Activated T-cell treated with anti-CD3 and anti-CD28 coated beads for 4 hours (primary cell): Measurements from ENCODE around the gene CDA.
"Not testable (repeated sequence)": the region's sequence is repeated elsewhere in the genome, so short reads cannot be mapped to it uniquely, and the experiment has no call there.

Experiments
- DNase-seq: peaks from one replicate; pipeline ENCODE4 v3.0.0-alpha.2; 2020

CDA gene

DNA sequence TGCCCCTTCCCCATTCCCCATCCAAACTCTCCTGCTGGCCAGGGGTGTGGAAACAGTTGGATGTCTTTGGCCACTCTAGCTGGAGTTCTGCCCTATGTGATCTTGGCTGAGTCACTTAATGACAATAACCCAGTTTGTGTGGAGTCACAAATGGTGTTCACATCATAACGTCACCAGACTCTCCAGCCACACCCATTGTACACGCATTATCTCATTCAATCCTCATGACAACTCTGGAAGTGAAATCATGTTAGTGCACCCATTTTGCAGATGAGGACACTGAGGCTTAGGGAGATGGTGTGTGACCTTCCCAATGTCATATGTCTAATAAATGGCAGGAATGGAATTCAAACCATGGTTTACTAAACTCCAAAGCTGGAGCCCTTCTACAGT, 1.2 kb upstream of the CDA start:
- no peak for DNase-seq

- DNase-seq: no peak
Observed at GRCh38 chr1:20589331-20590278, 708 bp downstream of the CDA start.

DNA sequence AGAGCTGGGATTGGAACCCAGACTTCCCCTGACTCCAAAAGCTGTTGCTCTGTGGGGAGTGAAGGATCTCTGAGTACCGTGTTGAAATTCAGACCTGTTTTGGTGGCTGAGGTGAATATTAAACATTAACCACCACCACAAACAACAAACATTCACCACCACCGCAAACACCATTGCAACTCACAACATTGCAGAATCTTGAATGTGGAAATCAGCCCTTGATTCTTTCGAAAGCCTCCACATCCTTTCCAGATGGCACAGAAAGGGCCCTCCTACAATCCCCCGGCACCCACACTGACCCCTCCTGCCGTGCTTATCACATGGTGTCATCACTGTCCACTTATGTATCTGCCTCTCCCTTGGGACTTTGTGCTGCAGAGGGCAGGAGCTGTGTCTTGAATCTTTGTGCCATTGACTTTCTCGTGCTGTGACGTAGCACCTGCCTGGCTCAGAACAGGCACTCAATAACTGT, 1.4 kb downstream of the CDA start:
- no peak for DNase-seq

DNA sequence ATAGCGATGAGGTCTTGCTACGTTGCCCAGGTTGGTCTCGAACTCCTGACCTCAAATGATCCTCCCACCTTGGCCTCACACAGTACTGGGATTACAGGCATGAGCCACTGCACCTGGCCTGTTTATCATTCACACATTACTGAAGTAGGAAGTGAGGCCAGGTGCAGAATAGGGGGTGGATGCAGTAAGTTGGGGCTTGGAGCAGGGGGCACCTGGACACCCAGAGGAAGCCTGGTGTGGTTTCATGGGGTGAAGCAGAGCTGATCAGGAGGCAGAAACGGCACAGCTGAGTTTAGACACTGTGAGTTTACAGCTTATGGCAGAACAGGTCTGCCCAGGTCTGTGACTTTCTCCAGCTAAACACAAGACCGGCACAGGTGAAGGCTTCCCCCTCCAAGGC, 4.9 kb downstream of the CDA start:
- DNase-seq: no peak

DNA sequence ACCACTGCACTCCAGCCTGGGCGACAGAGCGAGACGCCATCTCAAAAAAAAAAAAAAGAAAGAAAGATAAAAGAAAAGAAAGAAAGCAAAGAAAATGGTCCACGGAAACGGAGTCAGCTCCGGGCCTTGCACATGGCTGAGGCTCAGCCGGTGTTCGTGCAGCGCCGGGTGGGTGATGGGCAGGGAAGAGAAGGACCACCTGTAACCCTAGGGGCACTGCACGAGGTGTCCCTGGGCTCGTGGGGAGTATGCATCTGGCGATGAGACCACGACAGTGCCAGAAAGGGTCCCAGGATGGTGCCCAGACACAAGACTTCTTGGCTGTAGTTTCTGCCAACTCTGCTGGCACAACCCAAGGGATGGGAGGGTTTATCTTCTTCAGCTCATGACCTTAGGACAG, 5.8 kb downstream of the CDA start:
- no peak for DNase-seq

DNA sequence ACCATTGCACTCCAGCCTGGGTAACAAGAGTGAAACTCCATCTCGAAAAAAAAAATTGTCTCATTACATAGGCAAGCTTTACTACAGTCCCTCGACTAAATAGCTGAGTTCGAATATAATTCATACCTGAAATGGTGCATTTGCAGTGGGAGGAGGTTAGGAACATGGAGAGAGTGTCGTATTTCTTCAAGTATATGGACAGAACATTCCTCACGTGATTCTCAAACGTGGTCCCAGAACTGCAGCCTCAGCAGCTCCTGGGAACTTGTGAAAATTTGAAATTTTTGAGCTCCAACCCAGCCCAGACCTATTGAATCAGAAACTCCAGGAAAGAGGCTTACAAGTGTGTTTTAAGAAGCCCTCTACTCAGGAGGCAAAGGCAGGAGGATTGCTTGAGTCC, 7.2 kb downstream of the CDA start:
- DNase-seq: no peak

DNA sequence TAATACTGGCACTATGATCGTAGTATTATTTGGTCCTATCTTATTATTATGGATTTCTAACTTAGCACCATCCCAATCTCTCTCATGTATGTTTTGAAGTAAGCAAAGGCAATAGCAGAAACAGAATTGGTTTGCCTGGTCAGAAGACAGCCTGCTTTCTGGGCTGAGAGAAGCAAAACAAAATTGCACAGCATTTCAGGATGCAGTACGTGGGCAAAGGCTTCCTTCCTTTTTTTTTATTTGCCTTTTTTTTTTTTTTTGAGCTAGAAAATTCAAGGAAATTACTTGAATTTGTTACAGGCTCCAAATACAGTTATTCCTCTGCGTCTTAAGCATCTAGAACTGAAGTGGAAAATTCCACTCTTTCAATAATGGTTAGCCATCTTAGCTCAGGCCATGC, 8.8 kb downstream of the CDA start:
- no peak for DNase-seq

GRCh38 chr1:20600156-20600555, 11.3 kb downstream of the CDA start:
- DNase-seq: no peak

DNA sequence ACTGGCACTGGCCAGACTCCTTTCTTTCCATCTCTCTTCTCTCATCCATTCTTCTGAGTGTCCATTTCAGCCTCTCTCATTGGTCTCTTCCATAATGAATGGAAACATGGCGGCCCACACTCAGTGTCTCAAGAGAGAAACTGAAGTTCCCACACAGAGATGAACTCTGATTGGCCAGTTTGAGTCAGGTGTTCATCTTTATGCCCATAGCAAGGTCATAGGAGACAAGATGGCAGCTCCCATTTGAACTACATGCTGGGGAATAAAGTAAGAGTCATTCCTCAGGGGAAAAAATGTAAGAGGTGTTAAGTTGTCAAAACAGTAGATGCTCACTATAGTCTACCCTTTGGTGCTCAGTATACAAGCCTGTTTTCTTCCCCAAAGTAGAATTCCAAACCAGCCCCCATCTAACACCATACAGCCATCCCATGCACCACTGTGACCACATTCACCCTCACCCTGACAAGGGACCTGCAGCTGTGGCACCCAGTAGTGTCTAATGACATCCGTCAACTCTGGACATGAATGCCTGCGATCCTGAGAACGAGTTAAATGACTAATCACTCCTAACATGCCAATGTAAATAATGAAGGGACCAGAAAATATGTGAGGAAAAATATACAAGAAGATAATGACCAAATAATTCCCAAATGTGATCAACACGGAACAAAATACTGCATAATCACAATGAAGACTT, 12.4 kb downstream of the CDA start:
- no peak for DNase-seq

- no peak for DNase-seq
Observed at GRCh38 chr1:20602851-20603450, 14.1 kb downstream of the CDA start.

- no peak for DNase-seq
Observed at GRCh38 chr1:20603504-20604464, 14.9 kb downstream of the CDA start.

DNA sequence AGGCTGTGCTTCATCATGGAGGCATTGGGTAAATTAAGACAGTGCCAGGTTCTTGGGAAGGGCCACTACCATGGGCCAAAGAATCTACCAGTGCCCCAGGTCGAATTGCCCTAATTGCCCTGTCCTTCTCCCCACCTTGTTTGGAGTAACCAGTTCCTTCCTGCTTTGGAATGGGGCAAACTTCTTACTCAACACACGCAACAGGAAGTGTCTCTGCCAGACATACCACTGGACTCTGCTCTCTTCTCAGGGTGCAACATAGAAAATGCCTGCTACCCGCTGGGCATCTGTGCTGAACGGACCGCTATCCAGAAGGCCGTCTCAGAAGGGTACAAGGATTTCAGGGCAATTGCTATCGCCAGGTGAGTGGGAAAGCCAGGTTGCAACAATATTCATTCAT, 15.8 kb downstream of the CDA start:
- no peak for DNase-seq

DNA sequence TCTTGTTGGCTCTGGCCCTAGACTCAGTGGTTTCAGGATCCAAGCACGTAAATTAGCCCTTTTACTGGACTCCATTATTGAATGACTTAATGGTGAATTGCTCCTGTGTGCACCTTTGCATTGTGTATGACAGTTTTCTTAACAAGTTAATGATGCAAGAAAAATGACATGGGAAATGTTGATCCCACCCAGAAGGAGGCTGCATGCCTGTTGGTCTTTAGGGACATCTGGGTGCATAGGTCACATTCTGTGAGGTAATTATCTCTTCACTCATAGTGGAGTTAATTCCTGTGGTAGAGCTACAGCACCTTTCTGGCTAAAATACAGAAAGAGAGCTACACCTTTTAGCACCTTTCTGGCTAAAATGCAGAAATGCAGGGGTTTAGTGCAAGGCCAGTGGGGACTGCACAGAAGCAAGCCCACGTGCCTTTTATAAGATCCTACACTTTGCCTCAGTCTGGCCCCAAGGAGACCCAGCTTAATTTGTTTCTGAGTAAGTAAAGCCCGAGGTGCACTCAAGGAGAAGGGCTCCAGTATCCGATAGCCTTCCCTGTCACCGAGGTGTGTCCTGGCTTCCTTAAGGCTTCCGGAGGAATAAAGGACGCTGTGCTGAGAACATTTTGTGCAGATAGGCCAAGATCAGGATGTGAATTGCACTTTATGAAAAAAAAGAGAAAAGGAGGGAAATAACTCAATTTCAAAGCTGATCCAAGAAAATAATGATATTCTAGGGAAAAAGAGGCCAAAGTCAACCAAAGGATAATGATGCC, 18.1 kb downstream of the CDA start:
- DNase-seq: not testable (repeated sequence)

DNA sequence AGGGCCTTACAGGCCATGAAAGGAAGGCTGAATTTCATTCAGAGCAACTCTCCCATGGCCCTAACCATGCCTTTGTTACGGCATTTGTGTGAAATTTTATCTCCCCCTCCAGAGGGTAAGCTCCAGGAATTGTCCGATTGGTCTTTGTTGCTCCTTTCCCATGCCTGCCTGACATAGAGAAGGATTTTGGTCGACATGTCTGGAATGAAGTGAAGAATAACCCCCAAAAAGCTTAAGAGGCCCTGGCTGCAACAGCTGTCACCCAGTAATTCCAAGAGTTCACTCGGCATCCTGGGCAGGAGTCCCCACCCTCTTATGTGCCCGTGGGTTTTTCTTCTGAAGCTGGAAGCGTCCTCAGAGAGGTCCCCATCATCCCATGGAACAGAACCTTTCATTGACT, 20.6 kb downstream of the CDA start:
- DNase-seq: no peak

- no peak for DNase-seq
Observed at GRCh38 chr1:20610970-20611369, 22.1 kb downstream of the CDA start.

GRCh38 chr1:20611652-20612051, 22.8 kb downstream of the CDA start:
- no peak for DNase-seq

DNA sequence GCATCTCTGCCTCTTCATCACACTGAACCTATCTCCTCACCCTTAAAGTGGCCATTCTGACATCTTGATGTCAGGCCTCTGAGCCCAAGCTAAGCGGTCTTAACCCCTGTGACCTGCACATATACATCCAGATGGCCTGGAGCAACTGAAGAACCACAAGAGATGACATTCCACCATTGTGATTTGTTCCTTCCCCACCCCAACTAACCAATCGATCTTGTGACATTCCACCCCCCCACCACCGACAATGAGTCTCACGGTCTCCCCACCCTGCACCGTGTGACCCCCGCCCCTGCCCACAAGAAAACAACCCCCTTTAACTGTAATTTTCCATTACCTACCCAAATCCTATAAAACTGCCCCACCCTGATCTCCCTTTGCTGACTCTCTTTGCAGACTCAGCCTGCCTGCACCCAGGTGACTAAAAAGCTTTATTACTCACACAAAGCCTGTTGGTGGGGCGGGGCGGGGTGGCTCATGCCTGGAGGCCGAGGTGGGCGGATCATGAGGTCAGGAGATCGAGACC, 23.4 kb downstream of the CDA start:
- DNase-seq: no peak

- DNase-seq: no peak
Observed at GRCh38 chr1:20614131-20614579, 25.3 kb downstream of the CDA start.

- DNase-seq: no peak
Observed at GRCh38 chr1:20615946-20616846, 27.3 kb downstream of the CDA start.

GRCh38 chr1:20616847-20617487, 28.1 kb downstream of the CDA start:
- DNase-seq: no peak
